Activated naive CD4-positive, alpha-beta T cell treated with anti-CD3 and anti-CD28 coated beads for 36 hours (primary cell): ENCODE measurements around the gene NRP1. TPM values are rescaled to one million over a fixed set of nuclear protein-coding genes. Genes with fewer than 3 reads are reported as not detected.

Source experiments
- CTCF ChIA-PET: fragments of 350-600 bp; sonication (Branson Sonifier 250); formaldehyde crosslinking; loops from one replicate; lab custom pipeline; 2021; ENCODE audit warnings: antibody characterized with exemption; lab: Charles Lee
- DNase-seq: peaks from one replicate; pipeline ENCODE4 v3.0.0-alpha.2; 2020
- H3K27ac Mint-ChIP-seq: one replicate; pipeline ENCODE4 v1.8.0; 2021; ENCODE audit warnings: mild to moderate bottlenecking, mixed read lengths
- H3K27me3 Mint-ChIP-seq: one replicate; pipeline ENCODE4 v1.8.0; 2021; ENCODE audit warnings: low read depth, mixed read lengths
- H3K36me3 Mint-ChIP-seq: one replicate; pipeline ENCODE4 v1.8.0; 2021; ENCODE audit warnings: low read depth, mixed read lengths
- H3K4me1 Mint-ChIP-seq: one replicate; pipeline ENCODE4 v1.8.0; 2021; ENCODE audit warnings: low read depth, mixed read lengths
- H3K4me3 Mint-ChIP-seq: one replicate; pipeline ENCODE4 v1.8.0; 2021; ENCODE audit warnings: mild to moderate bottlenecking, moderate library complexity, mixed read lengths
- H3K9me3 Mint-ChIP-seq: one replicate; pipeline ENCODE4 v1.8.0; 2021; ENCODE audit warnings: mixed read lengths
- intact Hi-C: fragments of 100-400 bp; cut with micrococcal nuclease; formaldehyde crosslinking; loops from one replicate; pipeline ENCODE4 v1.15.1; 2023
- total RNA-seq, 2 experiments: library from RNA; stranded (reverse); gene quantifications; one replicate each; pipeline ENCODE4 v1.2.3, GENCODE V29; 2021

NRP1 gene
- total RNA-seq, 2 experiments from 2014 or later = 0.10 TPM; not detected in 1

- CTCF ChIA-PET = no interaction called here
- Mint-ChIP-seq H3K4me1 (peaks cover 7% of the 10 kb centered on the region), H3K36me3 (no peaks in the 10 kb centered on the region), H3K9me3 (no peaks in the 10 kb centered on the region), H3K4me3 (no peak overlapping the region), H3K27ac (no peak overlapping the region), H3K27me3 (no peaks in the 10 kb centered on the region)
- intact Hi-C loops = no loop called here
- no peak for DNase-seq
Observed at GRCh38 chr10:33298110-33298509, 36.4 kb downstream of the NRP1 start.

GRCh38 chr10:33295851-33296250 is 38.6 kb downstream of the NRP1 start:
- DNase-seq = no peak
- Mint-ChIP-seq H3K27ac (no peak overlapping the region), H3K4me3 (no peak overlapping the region), H3K36me3 (no peaks in the 10 kb centered on the region), H3K4me1 (no peaks in the 10 kb centered on the region), H3K9me3 (no peaks in the 10 kb centered on the region), H3K27me3 (peaks cover 3% of the 10 kb centered on the region)
- CTCF ChIA-PET = no interaction called here
- intact Hi-C loops = no loop called here

DNA sequence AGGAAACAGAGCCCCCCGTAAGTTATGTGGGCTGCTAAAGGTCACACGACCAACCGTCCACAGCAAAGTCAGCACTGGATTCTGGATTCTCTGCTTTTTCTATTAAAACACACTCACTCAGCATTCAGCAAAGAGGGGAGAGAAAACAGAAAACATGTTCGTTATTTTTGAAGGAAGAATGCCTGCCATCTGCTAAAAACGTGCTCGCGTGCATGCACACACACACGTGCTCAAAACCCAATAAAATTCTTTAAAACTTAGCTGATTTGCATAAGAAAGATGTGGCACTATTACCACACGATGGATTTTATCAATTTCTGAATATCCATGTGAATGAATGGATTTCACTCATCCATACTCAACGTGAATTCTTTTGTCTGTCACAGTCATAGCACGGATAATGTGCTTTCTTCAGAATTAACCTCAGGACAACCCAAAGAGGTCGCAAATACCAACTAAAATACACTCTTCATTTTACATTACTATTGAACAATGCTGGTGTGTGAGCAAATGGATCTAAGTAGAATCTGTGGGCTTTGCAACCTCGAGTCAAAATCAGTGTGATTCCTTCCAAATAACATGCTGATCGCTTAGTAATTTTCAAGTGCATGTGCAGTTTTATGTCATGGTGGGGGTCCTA is 40.8 kb downstream of the NRP1 start:
- no peak overlapping the region for H3K27ac Mint-ChIP-seq
- no peak for DNase-seq
- intact Hi-C loops = no loop called here
- H3K4me1 Mint-ChIP-seq = no peaks in the 10 kb centered on the region
- H3K9me3 Mint-ChIP-seq = no peaks in the 10 kb centered on the region
- no peak overlapping the region for H3K4me3 Mint-ChIP-seq
- CTCF ChIA-PET = no interaction called here
- H3K36me3 Mint-ChIP-seq = no peaks in the 10 kb centered on the region
- H3K27me3 Mint-ChIP-seq = peaks cover 8% of the 10 kb centered on the region

DNA sequence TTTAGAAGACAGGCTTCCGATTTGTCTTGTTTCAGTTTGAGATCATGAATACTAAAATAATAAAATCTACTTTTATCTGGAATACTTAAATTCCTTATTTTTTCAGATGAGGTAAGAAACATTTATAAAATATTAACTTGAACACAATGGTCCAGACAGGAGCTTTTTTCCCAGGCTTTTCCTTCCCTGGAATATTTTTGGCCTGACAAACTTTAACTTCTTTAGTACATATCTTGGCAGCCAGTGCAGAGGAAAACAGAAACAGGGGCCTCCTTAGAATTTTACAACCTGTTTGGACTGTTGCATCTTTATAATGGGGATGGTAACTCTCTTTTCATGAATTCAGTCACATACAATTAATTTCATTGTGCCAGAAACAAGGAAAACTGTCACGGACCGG is 41.4 kb downstream of the NRP1 start:
- no peak for DNase-seq
- H3K4me3 Mint-ChIP-seq = no peak overlapping the region
- H3K27me3 Mint-ChIP-seq = peaks cover 8% of the 10 kb centered on the region
- H3K36me3 Mint-ChIP-seq = no peaks in the 10 kb centered on the region
- CTCF ChIA-PET = no interaction called here
- H3K4me1 Mint-ChIP-seq = no peaks in the 10 kb centered on the region
- intact Hi-C loops = no loop called here
- H3K27ac Mint-ChIP-seq = no peak overlapping the region
- H3K9me3 Mint-ChIP-seq = no peaks in the 10 kb centered on the region

DNA sequence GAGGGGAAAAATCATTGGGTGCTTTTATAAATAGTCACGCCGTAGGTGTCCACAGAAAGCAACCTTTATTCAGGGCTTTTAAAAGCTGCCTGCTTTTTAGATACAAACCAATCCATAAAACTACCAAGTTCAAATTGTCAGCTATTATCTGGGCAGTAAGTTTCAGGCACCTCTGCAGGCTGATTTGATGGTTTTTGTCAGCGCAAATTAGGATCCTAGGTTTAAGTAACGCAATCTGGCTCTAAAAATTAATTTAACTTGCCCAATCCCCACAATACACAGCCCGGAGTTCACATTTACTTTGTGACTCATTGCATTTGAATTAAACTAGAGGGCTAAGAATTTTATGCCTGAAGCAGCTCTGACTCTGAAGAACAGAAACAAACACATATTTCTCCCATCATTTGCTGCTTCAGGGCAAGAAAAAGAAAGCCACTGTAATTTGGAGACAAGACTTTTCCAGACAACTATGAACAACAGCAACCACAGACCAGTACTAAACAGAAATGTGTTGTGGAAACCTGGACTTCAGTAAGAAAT is 43.3 kb downstream of the NRP1 start:
- Mint-ChIP-seq H3K27ac (no peak overlapping the region), H3K36me3 (no peaks in the 10 kb centered on the region), H3K27me3 (peaks cover 8% of the 10 kb centered on the region), H3K9me3 (no peaks in the 10 kb centered on the region), H3K4me1 (no peaks in the 10 kb centered on the region), H3K4me3 (no peak overlapping the region)
- CTCF ChIA-PET = no interaction called here
- intact Hi-C loops = no loop called here
- DNase-seq = no peak

DNA sequence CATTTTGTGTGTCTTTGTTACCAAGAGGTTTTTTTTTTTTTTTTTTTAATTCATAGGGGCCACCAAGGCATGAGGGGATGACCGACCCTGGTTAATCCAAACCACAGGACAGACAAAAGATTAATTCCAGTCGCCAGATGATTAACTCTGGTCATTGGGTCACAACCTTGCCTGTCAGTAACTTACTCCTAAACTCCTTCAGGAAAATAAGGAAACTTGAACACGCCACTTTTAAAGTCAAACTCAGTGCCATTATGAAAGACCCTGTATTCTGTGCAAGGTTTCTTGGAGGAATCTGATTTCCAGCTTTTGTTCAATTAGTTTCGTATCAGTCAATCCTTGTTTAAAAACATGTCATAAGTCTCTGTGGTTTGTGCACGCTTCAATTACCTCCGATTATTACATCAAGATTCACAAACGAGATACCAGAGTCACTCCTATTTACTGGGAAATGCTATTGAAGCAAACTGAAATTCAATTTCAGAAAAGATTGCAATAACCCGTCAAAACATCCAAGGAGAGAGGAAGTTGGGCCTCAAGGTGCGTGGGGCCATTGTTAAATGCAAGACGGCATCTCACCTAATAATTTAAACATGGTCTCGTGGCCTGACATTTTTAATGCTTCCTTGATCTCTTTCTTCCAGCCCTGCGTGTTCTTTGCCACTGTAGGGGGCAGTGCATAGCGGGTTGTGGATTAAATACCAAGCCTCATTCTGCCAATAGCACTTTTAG is 44.0 kb downstream of the NRP1 start:
- Mint-ChIP-seq H3K27ac (no peak overlapping the region), H3K4me3 (no peak overlapping the region), H3K4me1 (no peaks in the 10 kb centered on the region), H3K9me3 (no peaks in the 10 kb centered on the region), H3K27me3 (peaks cover 8% of the 10 kb centered on the region), H3K36me3 (no peaks in the 10 kb centered on the region)
- intact Hi-C loops = no loop called here
- CTCF ChIA-PET = no interaction called here
- DNase-seq = no peak

GRCh38 chr10:33289776-33290175 is 44.7 kb downstream of the NRP1 start:
- no peaks in the 10 kb centered on the region for H3K9me3 Mint-ChIP-seq
- CTCF ChIA-PET = no interaction called here
- no peak for DNase-seq
- no peak overlapping the region for H3K4me3 Mint-ChIP-seq
- intact Hi-C loops = no loop called here
- no peaks in the 10 kb centered on the region for H3K36me3 Mint-ChIP-seq
- no peaks in the 10 kb centered on the region for H3K4me1 Mint-ChIP-seq
- peaks cover 8% of the 10 kb centered on the region for H3K27me3 Mint-ChIP-seq
- no peak overlapping the region for H3K27ac Mint-ChIP-seq

GRCh38 chr10:33288127-33288526 is 46.3 kb downstream of the NRP1 start:
- intact Hi-C loops = no loop called here
- DNase-seq = no peak
- Mint-ChIP-seq H3K4me1 (no peaks in the 10 kb centered on the region), H3K27me3 (peaks cover 9% of the 10 kb centered on the region), H3K27ac (no peak overlapping the region), H3K4me3 (no peak overlapping the region), H3K9me3 (no peaks in the 10 kb centered on the region), H3K36me3 (no peaks in the 10 kb centered on the region)
- CTCF ChIA-PET = interaction anchor here (0.9 to 1.6 kb wide), 2 partner anchors 81 to 95 kb away, joined by 3 to 6 read pairs; no protein-coding TSS in a partner anchor

GRCh38 chr10:33287112-33287511 is 47.4 kb downstream of the NRP1 start:
- H3K9me3 Mint-ChIP-seq = no peaks in the 10 kb centered on the region
- CTCF ChIA-PET = interaction anchor here (0.6 to 1.6 kb wide), 3 partner anchors 79 to 134 kb away, joined by 3 to 6 read pairs (median 3); no protein-coding TSS in a partner anchor
- no peaks in the 10 kb centered on the region for H3K4me1 Mint-ChIP-seq
- intact Hi-C loops = no loop called here
- no peaks in the 10 kb centered on the region for H3K36me3 Mint-ChIP-seq
- H3K27me3 Mint-ChIP-seq = peaks cover 9% of the 10 kb centered on the region
- H3K27ac Mint-ChIP-seq = no peak overlapping the region
- no peak overlapping the region for H3K4me3 Mint-ChIP-seq
- no peak for DNase-seq

GRCh38 chr10:33286157-33286934 is 48.1 kb downstream of the NRP1 start:
- intact Hi-C loops = no loop called here
- H3K27ac Mint-ChIP-seq = no peak overlapping the region
- no peak for DNase-seq
- no peak overlapping the region for H3K4me3 Mint-ChIP-seq
- H3K9me3 Mint-ChIP-seq = no peaks in the 10 kb centered on the region
- no peaks in the 10 kb centered on the region for H3K36me3 Mint-ChIP-seq
- H3K27me3 Mint-ChIP-seq = peaks cover 7% of the 10 kb centered on the region
- CTCF ChIA-PET = interaction anchor here (0.6 to 1.6 kb wide), 3 partner anchors 93 to 133 kb away, joined by 3 to 6 read pairs (median 3); no protein-coding TSS in a partner anchor
- H3K4me1 Mint-ChIP-seq = no peaks in the 10 kb centered on the region

- Mint-ChIP-seq H3K9me3 (no peaks in the 10 kb centered on the region), H3K36me3 (no peaks in the 10 kb centered on the region), H3K27me3 (peaks cover 2% of the 10 kb centered on the region), H3K4me3 (no peak overlapping the region), H3K4me1 (no peaks in the 10 kb centered on the region), H3K27ac (no peak overlapping the region)
- CTCF ChIA-PET = no interaction called here
- no peak for DNase-seq
- intact Hi-C loops = no loop called here
Observed at GRCh38 chr10:33284945-33285344, 49.5 kb downstream of the NRP1 start.
